Measurements from ENCODE around the gene KCNK1. TPM values are rescaled to one million over a fixed set of nuclear protein-coding genes. Genes with fewer than 3 reads are reported as not detected.

Gene KCNK1
- total RNA-seq, 1 donor from 2014 or later = not detected

GRCh38 chr1:233671286-233671685, 57.4 kb downstream of the KCNK1 start:
- Mint-ChIP-seq H3K36me3 (ENCODE audit: unreplicated experiment) (no peaks in the 10 kb centered on the region), H3K9me3 (ENCODE audit: unreplicated experiment) (peaks cover 12% of the 10 kb centered on the region), H3K27ac (ENCODE audit: unreplicated experiment) (no peak overlapping the region), H3K4me3 (ENCODE audit: unreplicated experiment) (no peak overlapping the region), H3K27me3 (ENCODE audit: unreplicated experiment) (no peaks in the 10 kb centered on the region), H3K4me1 (ENCODE audit: unreplicated experiment) (no peaks in the 10 kb centered on the region)
- no peak for TF ChIP-seq CTCF (IDR thresholded peaks at IDR 0.05)
- DNase-seq (ENCODE audit: extremely low spot score, unreplicated experiment) = no peak

GRCh38 chr1:233672732-233673131, 58.8 kb downstream of the KCNK1 start:
- Mint-ChIP-seq H3K36me3 (ENCODE audit: unreplicated experiment) (no peaks in the 10 kb centered on the region), H3K4me1 (ENCODE audit: unreplicated experiment) (no peaks in the 10 kb centered on the region), H3K27ac (ENCODE audit: unreplicated experiment) (no peak overlapping the region), H3K27me3 (ENCODE audit: unreplicated experiment) (no peaks in the 10 kb centered on the region), H3K9me3 (ENCODE audit: unreplicated experiment) (peaks cover 9% of the 10 kb centered on the region), H3K4me3 (ENCODE audit: unreplicated experiment) (no peak overlapping the region)
- DNase-seq (ENCODE audit: extremely low spot score, unreplicated experiment) = no peak
- TF ChIP-seq CTCF (IDR thresholded peaks at IDR 0.05) = no peak

- Mint-ChIP-seq H3K27me3 (ENCODE audit: unreplicated experiment) (no peaks in the 10 kb centered on the region), H3K4me1 (ENCODE audit: unreplicated experiment) (no peaks in the 10 kb centered on the region), H3K36me3 (ENCODE audit: unreplicated experiment) (no peaks in the 10 kb centered on the region), H3K9me3 (ENCODE audit: unreplicated experiment) (peaks cover 9% of the 10 kb centered on the region), H3K27ac (ENCODE audit: unreplicated experiment) (no peak overlapping the region), H3K4me3 (ENCODE audit: unreplicated experiment) (no peak overlapping the region)
- no peak for DNase-seq (ENCODE audit: extremely low spot score, unreplicated experiment)
- no peak for TF ChIP-seq CTCF (IDR thresholded peaks at IDR 0.05)
These were observed 59.5 kb downstream of the KCNK1 start for GRCh38 chr1:233673261-233673946.

- TF ChIP-seq CTCF (IDR thresholded peaks at IDR 0.05) = no peak
- no peak for DNase-seq (ENCODE audit: extremely low spot score, unreplicated experiment)
- peaks cover 13% of the 10 kb centered on the region for H3K9me3 Mint-ChIP-seq (ENCODE audit: unreplicated experiment)
These were observed 60.1 kb downstream of the KCNK1 start for GRCh38 chr1:233673947-233674431.

GRCh38 chr1:233675446-233675845, 61.5 kb downstream of the KCNK1 start:
- no peaks in the 10 kb centered on the region for H3K27me3 Mint-ChIP-seq (ENCODE audit: unreplicated experiment)
- H3K9me3 Mint-ChIP-seq (ENCODE audit: unreplicated experiment) = peaks cover 15% of the 10 kb centered on the region
- no peak overlapping the region for H3K4me3 Mint-ChIP-seq (ENCODE audit: unreplicated experiment)
- no peaks in the 10 kb centered on the region for H3K4me1 Mint-ChIP-seq (ENCODE audit: unreplicated experiment)
- no peak overlapping the region for H3K27ac Mint-ChIP-seq (ENCODE audit: unreplicated experiment)
- H3K36me3 Mint-ChIP-seq (ENCODE audit: unreplicated experiment) = no peaks in the 10 kb centered on the region
- no peak for TF ChIP-seq CTCF (IDR thresholded peaks at IDR 0.05)
- no peak for DNase-seq (ENCODE audit: extremely low spot score, unreplicated experiment)

More at GRCh38 chr1:233673947-233674431, 60.1 kb downstream of the KCNK1 start:
- Mint-ChIP-seq H3K4me3 (ENCODE audit: unreplicated experiment) (no peak overlapping the region), H3K4me1 (ENCODE audit: unreplicated experiment) (no peaks in the 10 kb centered on the region), H3K36me3 (ENCODE audit: unreplicated experiment) (no peaks in the 10 kb centered on the region), H3K27me3 (ENCODE audit: unreplicated experiment) (no peaks in the 10 kb centered on the region), H3K27ac (ENCODE audit: unreplicated experiment) (no peak overlapping the region)
